Subcutaneous abdominal adipose tissue (tissue), 5 donors: Measurements from ENCODE around the gene OR6B3.

Experiments used
- H3K27ac ChIP-seq: one replicate; pipeline ENCODE4 v1.7.0; 2013; ENCODE audit warnings: low read depth, mild to moderate bottlenecking, inconsistent platforms, low read length, moderate library complexity
- H3K27me3 ChIP-seq, 5 donors: one replicate each; pipeline ENCODE4 v1.7.0; 2013; ENCODE audit warnings: low read length in 5 of 5, inconsistent platforms in 1 of 5; ENCODE audit not compliant: control insufficient read depth in 5 of 5, insufficient read depth in 4 of 5
- H3K36me3 ChIP-seq, 5 donors: one replicate each; pipeline ENCODE4 v1.7.0; 2013; ENCODE audit warnings: low read length in 5 of 5; ENCODE audit not compliant: control insufficient read depth in 5 of 5, insufficient read depth in 5 of 5
- H3K4me1 ChIP-seq, 5 donors: one replicate each; pipeline ENCODE4 v1.7.0; 2013; ENCODE audit warnings: low read length in 5 of 5, mild to moderate bottlenecking in 3 of 5, moderate library complexity in 1 of 5; ENCODE audit not compliant: control insufficient read depth in 5 of 5, insufficient read depth in 5 of 5
- H3K4me3 ChIP-seq, 5 donors: one replicate each; pipeline ENCODE4 v1.7.0; 2013; ENCODE audit warnings: low read length in 5 of 5, low read depth in 1 of 5
- H3K9ac ChIP-seq, 5 donors: one replicate each; pipeline ENCODE4 v1.7.0; 2013; ENCODE audit warnings: low read length in 5 of 5, mild to moderate bottlenecking in 4 of 5, moderate library complexity in 3 of 5
- H3K9me3 ChIP-seq, 5 donors: one replicate each; pipeline ENCODE4 v1.7.0; 2013; ENCODE audit warnings: low read length in 5 of 5; ENCODE audit not compliant: control insufficient read depth in 5 of 5
- donor health status: healthy.
- donor health status: healthy.
- donor health status: healthy.
- donor health status: healthy.
- donor health status: healthy.

OR6B3 gene

DNA sequence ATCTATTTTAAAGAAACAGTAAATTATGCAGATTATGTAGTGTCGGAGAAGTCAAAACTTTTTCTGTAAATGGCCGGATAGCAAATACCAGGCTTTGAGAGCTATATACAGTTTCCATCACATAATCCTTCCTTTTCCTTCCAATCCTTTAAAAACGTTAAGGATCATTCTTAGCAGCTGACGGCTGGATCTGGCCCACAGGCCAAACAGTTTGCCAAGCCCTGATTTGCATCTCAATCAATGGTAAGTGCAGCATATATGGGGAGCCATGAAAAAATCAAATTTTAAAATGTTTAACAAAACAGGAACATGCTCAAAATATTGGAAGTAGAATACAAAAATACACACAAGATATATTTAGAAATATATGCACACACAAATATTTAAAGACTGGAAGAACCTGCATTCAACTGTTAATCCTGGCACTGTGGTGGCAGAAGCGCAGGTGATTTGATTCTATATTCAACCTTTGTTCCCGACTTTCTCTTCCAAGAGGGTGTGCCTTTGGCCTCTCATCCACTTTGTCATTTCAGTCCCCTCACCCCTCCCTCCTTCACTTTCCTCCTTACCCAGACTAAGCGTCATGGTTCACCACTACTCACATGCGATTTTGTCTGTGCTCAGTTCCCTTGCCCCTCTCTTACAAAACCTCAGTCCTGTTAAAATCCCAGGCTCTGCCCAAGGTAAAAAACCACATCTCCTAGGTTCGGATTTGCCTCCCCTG is 55.5 kb downstream of the OR6B3 start:
- no peak overlapping the region for H3K4me3 ChIP-seq
- no peaks in the 10 kb centered on the region for H3K4me1 ChIP-seq
- peaks cover 4 to 65% (median 52%) of the 10 kb centered on the region in 5 donors for H3K36me3 ChIP-seq
- no peaks in the 10 kb centered on the region for H3K27me3 ChIP-seq
- H3K9ac ChIP-seq, result no peak overlapping the region
- no peaks in the 10 kb centered on the region for H3K9me3 ChIP-seq
- H3K27ac ChIP-seq, result no peak overlapping the region
